ENCODE data around the gene TAF3.
A peak's percentile ranks its signal among the peaks of the same experiment; 100 is the strongest.

Gene TAF3

GRCh38 chr10:7786430-7786829 is 31.9 kb upstream of the TAF3 start:
- TF ChIP-seq CTCF (IDR thresholded peaks at IDR 0.05; ENCODE audit: borderline replicate concordance, extremely low read depth, low read length, poor library complexity, severe bottlenecking) = no peak
- TF ChIP-seq EZH2 (IDR thresholded peaks at IDR 0.05; ENCODE audit: borderline replicate concordance, low read depth, low read length, severe bottlenecking) = no peak
- peaks cover 97% of the 10 kb centered on the region for H3K79me2 ChIP-seq (ENCODE audit: insufficient read depth, low read length)

GRCh38 chr10:7787150-7787856 is 31.0 kb upstream of the TAF3 start:
- ATAC-seq (ENCODE audit: insufficient read depth, low read depth) (peak; percentile 13), DNase-seq (no peak)
- H3K79me2 ChIP-seq (ENCODE audit: insufficient read depth, low read length) = peaks cover 98% of the 10 kb centered on the region
- peaks cover 13% of the 10 kb centered on the region for H3K36me3 ChIP-seq (ENCODE audit: insufficient read depth, low read length)
- peak overlapping the region; percentile 88 for H3K9ac ChIP-seq (ENCODE audit: low read depth, low read length)
- peak overlapping the region; percentile 79 for H3K4me2 ChIP-seq (ENCODE audit: insufficient read depth, low read length)
- peak overlapping the region; percentile 92 for H2AFZ ChIP-seq (ENCODE audit: low read depth, low read length)
- H3K4me1 ChIP-seq (ENCODE audit: insufficient read depth, low read length) = peaks cover 54% of the 10 kb centered on the region
- no peaks in the 10 kb centered on the region for H3K27me3 ChIP-seq (ENCODE audit: insufficient read depth, low read length, poor library complexity)
- no peaks in the 10 kb centered on the region for H3K9me3 ChIP-seq (ENCODE audit: insufficient read depth, low read length, severe bottlenecking)
- TF ChIP-seq EZH2 (IDR thresholded peaks at IDR 0.05; ENCODE audit: borderline replicate concordance, low read depth, low read length, severe bottlenecking) (no peak), CTCF (IDR thresholded peaks at IDR 0.05; ENCODE audit: borderline replicate concordance, extremely low read depth, low read length, poor library complexity, severe bottlenecking) (no peak)
- H4K20me1 ChIP-seq (ENCODE audit: insufficient read depth, low read length) = peaks cover 39% of the 10 kb centered on the region
- H3K27ac ChIP-seq (ENCODE audit: low read length) = peak overlapping the region; percentile 78
- peak overlapping the region; percentile 86 to 97 for H3K4me3 ChIP-seq (ENCODE audit: low read depth in 1 of 2, low read length in 2 of 2)

More at GRCh38 chr10:7786430-7786829, 31.9 kb upstream of the TAF3 start:
- Histone ChIP-seq H3K27ac (ENCODE audit: low read length) (no peak overlapping the region; the same call in 1 of the 2 replicates), H4K20me1 (ENCODE audit: insufficient read depth, low read length) (peaks cover 32% of the 10 kb centered on the region), H3K36me3 (ENCODE audit: insufficient read depth, low read length) (peaks cover 12% of the 10 kb centered on the region), H3K4me2 (ENCODE audit: insufficient read depth, low read length) (peak overlapping the region; percentile 79), H3K9ac (ENCODE audit: low read depth, low read length) (peak overlapping the region; percentile 88), H3K4me1 (ENCODE audit: insufficient read depth, low read length) (peaks cover 51% of the 10 kb centered on the region), H3K4me3 (ENCODE audit: low read depth in 1 of 2, low read length in 2 of 2) (peak overlapping the region in 1 of 2 experiments; percentile 97; a peak in 3 of 4 replicates), H3K27me3 (ENCODE audit: insufficient read depth, low read length, poor library complexity) (no peaks in the 10 kb centered on the region), H3K9me3 (ENCODE audit: insufficient read depth, low read length, severe bottlenecking) (no peaks in the 10 kb centered on the region), H2AFZ (ENCODE audit: low read depth, low read length) (no peak overlapping the region)
- no peak for ATAC-seq (ENCODE audit: insufficient read depth, low read depth)
- no peak for DNase-seq

- Histone ChIP-seq H3K4me2 (ENCODE audit: insufficient read depth, low read length) (peak within 1 kb of the TSS; percentile 80), H3K9me3 (ENCODE audit: insufficient read depth, low read length, severe bottlenecking) (no peaks in the 10 kb centered on the region), H3K4me1 (ENCODE audit: insufficient read depth, low read length) (peaks cover 61% of the 10 kb centered on the region), H3K4me3 (ENCODE audit: low read depth in 1 of 2, low read length in 2 of 2) (peak within 1 kb of the TSS; percentile 86 to 97), H2AFZ (ENCODE audit: low read depth, low read length) (peak within 1 kb of the TSS; percentile 94), H3K79me2 (ENCODE audit: insufficient read depth, low read length) (peaks cover 99% of the 10 kb centered on the region), H3K9ac (ENCODE audit: low read depth, low read length) (peak within 1 kb of the TSS; percentile 88), H3K27me3 (ENCODE audit: insufficient read depth, low read length, poor library complexity) (no peaks in the 10 kb centered on the region), H3K27ac (ENCODE audit: low read length) (peak within 1 kb of the TSS; percentile 90), H4K20me1 (ENCODE audit: insufficient read depth, low read length) (peaks cover 46% of the 10 kb centered on the region), H3K36me3 (ENCODE audit: insufficient read depth, low read length) (peaks cover 20% of the 10 kb centered on the region)
- DNase-seq (peak; percentile 98), ATAC-seq (ENCODE audit: insufficient read depth, low read depth) (peak; percentile 92)
- TF ChIP-seq CTCF (IDR thresholded peaks at IDR 0.05; ENCODE audit: borderline replicate concordance, extremely low read depth, low read length, poor library complexity, severe bottlenecking) = no peak
- TF ChIP-seq EZH2 (IDR thresholded peaks at IDR 0.05; ENCODE audit: borderline replicate concordance, low read depth, low read length, severe bottlenecking) = no peak
Observed at GRCh38 chr10:7787857-7788638, 30.3 kb upstream of the TAF3 start, which contains the start of the genes ATP5F1C and KIN. ATP5F1C (plus strand) TSS chr10:7788177; CDS start chr10:7788208, 31 bp downstream. KIN (minus strand) TSS chr10:7787993; CDS start chr10:7787933, 60 bp downstream.

Measured in DND-41 (cell line).